GM19025 (cell line): ENCODE results near the gene AGAP1.

ENCODE experiments used
- ATAC-seq: cut with Tn5 transposase; IDR thresholded peaks from one replicate; pipeline ENCODE4 v1.9.1; 2021; ENCODE audit warnings: mild to moderate bottlenecking, low read depth, moderate library complexity; ENCODE audit not compliant: unreplicated experiment

AGAP1 gene

GRCh38 chr2:235486729-235487128, 7.1 kb upstream of the AGAP1 start:
- ATAC-seq = no peak

GRCh38 chr2:235489897-235490296, 3.9 kb upstream of the AGAP1 start:
- no peak for ATAC-seq

GRCh38 chr2:235492850-235493344, 946 bp upstream of the AGAP1 start:
- no peak for ATAC-seq

GRCh38 chr2:235493402-235493774, 455 bp upstream of the AGAP1 start:
- no peak for ATAC-seq

- no peak for ATAC-seq
These were observed 1.0 kb downstream of the AGAP1 start for GRCh38 chr2:235494716-235495372.

GRCh38 chr2:235495373-235496238, 1.8 kb downstream of the AGAP1 start:
- ATAC-seq = no peak

- no peak for ATAC-seq
These were observed 2.4 kb downstream of the AGAP1 start for GRCh38 chr2:235496239-235496621.

- ATAC-seq = no peak
These were observed 3.3 kb downstream of the AGAP1 start for GRCh38 chr2:235497096-235497495.

- ATAC-seq = no peak
These were observed 4.7 kb downstream of the AGAP1 start for GRCh38 chr2:235498541-235498940.

- no peak for ATAC-seq
These were observed 5.3 kb downstream of the AGAP1 start for GRCh38 chr2:235498946-235499812.

- ATAC-seq = no peak
These were observed 6.4 kb downstream of the AGAP1 start for GRCh38 chr2:235500110-235500760.

GRCh38 chr2:235500761-235501672, 7.2 kb downstream of the AGAP1 start:
- no peak for ATAC-seq

- ATAC-seq = no peak
These were observed 7.8 kb downstream of the AGAP1 start for GRCh38 chr2:235501673-235502031.

GRCh38 chr2:235502336-235502735, 8.5 kb downstream of the AGAP1 start:
- ATAC-seq = no peak

- ATAC-seq = no peak
These were observed 10.8 kb downstream of the AGAP1 start for GRCh38 chr2:235504441-235505180.

GRCh38 chr2:235505181-235505741, 11.4 kb downstream of the AGAP1 start:
- ATAC-seq = no peak

GRCh38 chr2:235506291-235506996, 12.6 kb downstream of the AGAP1 start:
- no peak for ATAC-seq
